Body of pancreas (tissue), 4 donors: ENCODE results near the gene SYT6.

ENCODE experiments used
- CTCF ChIP-seq, 7 experiments: fragments of 450-650 bp in 4 of 7; fragments of 200-600 bp in 3 of 7; sonication (generic) in 3 of 7; IDR thresholded peaks; one replicate each; pipeline ENCODE4 v1.5.1; 2016 to 2019; ENCODE audit warnings: antibody characterized with exemption in 7 of 7
- POLR2A ChIP-seq, 3 donors: fragments of 450-650 bp; IDR thresholded peaks; one replicate each; pipeline ENCODE4 v1.6.1; 2016; ENCODE audit warnings: antibody characterized with exemption in 3 of 3, mild to moderate bottlenecking in 2 of 3

DNA sequence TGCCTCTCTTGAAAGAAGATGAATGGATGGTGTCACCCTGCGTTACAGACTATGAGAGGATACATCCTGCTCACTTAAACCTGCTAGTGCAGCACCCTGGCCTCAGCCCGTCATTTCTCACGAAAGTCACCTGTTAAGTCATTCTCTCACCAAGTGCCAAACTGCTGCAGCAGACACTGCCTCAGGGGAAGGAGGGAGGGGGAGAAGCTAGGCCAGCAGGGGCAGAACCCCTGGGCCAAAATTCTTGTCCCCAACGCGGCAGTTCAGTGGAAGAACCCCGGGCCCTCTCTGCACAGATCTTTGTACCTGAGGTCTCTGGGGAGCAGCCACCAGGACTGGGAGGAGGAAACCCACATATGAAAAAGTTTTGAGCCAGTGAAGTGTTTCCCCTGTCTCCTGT is 37.6 kb downstream of the SYT6 start:
- TF ChIP-seq CTCF (IDR thresholded peaks at IDR 0.05): no peak
- TF ChIP-seq POLR2A (IDR thresholded peaks at IDR 0.05): no peak
